Dedifferentiated amniotic fluid mesenchymal stem cell (primary cell): ENCODE results near the gene ZBTB43.
A peak's percentile ranks its signal among the peaks of the same experiment; 100 is the strongest.

ENCODE experiments used
- DNase-seq: peaks from one replicate; pipeline ENCODE4 v3.0.0-alpha.2; 2016; ENCODE audit errors: extremely low spot score

ZBTB43 gene

GRCh38 chr9:126857261-126857960 lies 52.6 kb downstream of the ZBTB43 start:
- no peak for DNase-seq

GRCh38 chr9:126859111-126859510 lies 54.3 kb downstream of the ZBTB43 start:
- DNase-seq = no peak

- no peak for DNase-seq
Observed at GRCh38 chr9:126860077-126860756, 55.4 kb downstream of the ZBTB43 start, which contains the start of gene ZBTB34. Gene ZBTB34, plus strand, starts transcription at chr9:126860639. Its CDS starts 18,761 bp downstream, at chr9:126879400.

- no peak for DNase-seq
Observed at GRCh38 chr9:126860757-126861466, 56.1 kb downstream of the ZBTB43 start.

DNA sequence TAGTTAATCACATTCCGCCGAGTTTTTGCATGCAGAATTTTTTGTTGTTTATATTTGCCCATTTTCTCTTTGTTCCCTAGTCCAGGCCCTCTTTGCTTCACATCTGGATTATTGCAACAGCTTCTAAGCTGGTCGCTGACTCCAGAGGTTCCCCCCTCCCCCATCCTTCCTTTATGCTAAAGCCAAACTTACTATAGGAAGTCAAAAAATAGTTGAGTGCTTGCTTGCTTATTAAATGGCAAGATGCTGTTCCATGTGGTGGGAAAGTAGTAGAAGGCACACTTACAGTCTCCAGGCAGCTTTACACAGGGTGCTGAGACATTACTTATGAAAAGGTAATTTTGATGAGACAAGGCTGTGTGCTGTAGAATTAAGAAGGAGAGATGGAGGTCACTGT lies 56.9 kb downstream of the ZBTB43 start:
- DNase-seq = peak; percentile 25

GRCh38 chr9:126862104-126862761 lies 57.4 kb downstream of the ZBTB43 start:
- no peak for DNase-seq

DNA sequence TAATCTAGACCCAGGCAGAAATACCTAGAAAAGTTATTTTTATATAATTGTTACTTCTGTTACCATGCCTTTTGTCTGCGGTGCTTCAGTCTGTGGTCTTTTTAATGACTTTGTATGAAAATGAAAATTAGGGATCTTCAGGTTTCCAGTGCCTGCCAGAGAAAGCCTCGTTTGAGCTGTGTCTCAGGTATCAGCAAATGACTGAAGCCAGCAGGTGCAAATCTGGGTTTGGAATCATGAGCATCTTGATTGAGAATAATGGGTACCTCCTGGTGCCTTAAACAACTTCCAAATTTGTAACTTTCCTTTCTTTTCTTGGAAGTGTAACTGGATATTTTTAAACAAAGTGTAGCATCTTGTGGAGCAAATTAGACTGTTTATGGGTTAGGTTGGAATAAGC lies 59.9 kb downstream of the ZBTB43 start:
- no peak for DNase-seq

DNA sequence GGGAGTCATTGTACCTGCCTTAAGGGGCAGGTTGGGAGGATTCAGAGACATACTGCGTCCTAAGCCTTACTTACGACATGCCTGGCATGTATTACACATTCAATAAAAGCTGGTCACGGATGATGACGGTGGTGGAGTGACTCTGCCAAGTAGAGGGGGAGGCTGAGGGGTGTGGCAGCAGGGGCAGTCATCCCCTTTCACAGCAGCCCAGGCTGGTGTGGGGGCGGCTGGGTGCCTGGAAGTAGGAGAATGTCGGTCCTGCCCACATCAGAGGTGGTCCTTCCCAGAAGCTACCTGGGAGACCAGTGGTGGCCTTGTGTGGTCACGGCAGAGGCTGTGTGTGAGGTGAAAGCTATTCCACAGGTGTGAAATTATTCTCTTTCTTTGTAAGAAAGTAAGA lies 64.5 kb downstream of the ZBTB43 start:
- no peak for DNase-seq

DNA sequence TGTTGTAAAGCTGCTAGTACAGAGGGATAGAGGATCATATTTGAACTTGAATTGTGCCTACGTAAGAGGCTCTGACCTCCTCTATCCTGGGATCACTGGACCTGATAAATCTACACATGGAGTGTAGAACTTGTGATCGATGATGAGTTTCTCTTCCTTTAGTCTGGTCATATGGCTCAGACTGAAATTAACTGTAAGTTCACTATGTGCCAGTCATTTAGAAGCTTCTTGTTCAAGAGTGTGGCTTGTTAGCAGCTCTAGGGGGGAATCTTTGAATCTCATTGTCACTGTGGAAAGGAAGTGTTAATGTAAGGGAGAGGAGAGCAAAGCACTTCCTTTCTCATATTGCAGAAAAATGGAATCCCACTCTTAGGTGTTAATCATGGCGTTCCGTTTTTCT lies 67.7 kb downstream of the ZBTB43 start:
- DNase-seq = no peak

DNA sequence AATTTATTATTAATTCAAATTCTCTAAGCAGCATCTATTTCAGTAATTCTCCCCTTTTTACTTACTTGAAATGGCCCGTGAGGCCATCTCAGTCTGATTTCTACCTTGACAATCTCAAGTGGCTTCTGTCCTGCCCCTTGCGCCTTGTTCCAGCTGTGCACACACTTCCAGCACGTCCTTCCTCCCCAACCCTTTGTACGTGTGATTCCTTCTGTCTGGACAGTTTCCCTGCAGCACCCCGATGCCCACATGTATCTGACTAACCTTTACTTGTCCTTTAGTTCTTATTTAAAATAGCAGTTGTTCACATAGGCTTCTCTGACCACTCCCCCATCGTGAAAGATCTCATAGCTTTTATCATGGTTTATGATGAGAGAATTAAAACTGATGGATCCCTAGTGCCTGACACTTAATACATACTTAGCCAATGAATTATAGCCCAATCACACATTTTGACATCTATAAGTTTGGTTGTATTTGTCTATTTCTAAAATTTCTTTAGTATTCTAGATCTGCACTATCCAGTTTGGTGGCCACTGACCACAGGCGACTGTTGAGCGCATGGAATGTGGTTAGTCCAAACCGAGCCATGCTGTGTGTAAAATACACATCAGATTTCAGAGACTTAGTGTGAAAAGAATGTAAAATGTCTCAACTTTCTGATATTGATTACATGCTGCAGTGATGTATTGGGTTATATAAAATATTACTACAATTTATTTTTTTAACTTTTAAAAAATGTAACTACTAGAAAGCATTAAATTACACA lies 69.9 kb downstream of the ZBTB43 start:
- no peak for DNase-seq

DNA sequence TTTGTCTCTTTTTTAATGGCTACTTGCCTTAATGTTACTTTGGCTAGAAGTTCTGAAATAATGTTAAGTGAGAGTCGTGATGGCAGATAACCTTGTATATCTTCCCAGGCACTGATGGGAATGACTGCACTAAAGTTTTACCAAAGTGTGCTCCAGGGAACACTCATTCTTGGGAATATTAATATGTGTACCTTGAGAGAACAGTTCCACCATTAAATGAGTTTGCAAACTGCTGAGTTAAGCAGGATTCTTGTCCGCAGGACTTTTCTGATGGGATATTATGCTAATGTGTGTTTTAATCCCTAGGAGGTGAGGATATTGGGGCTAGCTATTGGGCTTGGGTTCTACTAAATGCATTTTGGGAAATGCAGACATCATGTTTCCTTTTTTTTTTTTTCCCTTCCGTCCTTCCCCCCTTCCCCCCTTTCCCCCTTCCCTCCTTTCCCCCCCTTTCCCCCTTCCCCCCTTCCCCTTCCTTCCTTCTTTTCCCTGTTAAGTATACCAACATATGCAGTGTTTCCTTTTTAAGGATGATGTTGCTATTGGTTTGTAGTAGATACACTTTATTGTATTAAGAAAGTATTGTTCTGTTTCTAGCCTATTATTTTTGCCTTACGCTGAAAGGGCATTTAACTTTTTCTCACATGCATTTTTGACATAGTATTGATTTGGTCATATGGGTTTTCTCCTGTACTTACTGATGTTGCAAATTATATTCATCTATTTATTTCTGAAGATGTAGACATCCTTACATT lies 71.1 kb downstream of the ZBTB43 start:
- no peak for DNase-seq

DNA sequence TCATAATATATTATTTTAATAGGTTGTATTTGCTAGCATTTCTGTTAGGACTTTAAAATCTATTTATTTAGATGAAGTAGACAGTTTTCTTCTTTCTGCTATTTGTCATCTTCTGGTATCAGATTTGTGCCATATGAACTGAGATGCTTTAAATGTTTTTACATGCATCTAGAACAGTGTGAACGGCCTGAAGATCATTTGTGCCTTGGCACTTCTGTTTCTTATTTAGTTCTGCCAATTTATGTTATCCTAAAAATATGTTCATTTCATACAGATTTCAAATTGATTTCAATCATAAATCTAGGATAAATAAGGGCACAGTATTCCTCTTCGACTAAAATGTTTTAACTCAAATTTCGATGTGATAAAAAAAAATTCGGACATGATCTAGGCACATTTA lies 71.7 kb downstream of the ZBTB43 start:
- DNase-seq = no peak

DNA sequence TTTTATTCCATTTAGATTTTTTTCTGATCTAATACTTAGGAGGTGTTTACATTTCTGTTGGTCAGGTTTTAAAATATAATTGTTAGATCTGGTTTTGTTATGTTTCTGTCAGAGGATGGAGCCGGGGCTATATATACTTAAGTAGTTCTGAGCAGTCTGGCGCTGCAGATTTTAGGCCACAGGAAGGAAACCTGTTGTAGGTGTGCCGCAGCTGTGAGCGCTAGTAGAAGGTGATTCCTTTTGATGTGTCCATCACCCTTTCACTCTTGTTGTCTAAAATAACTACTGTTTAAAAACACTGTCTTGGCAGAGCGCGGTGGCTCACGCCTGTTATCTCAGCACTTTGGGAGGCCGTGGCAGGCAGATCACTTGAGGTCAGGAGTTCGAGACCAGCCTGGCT lies 72.6 kb downstream of the ZBTB43 start:
- no peak for DNase-seq

GRCh38 chr9:126879288-126879687 lies 74.4 kb downstream of the ZBTB43 start:
- DNase-seq = no peak

- DNase-seq = no peak
Observed at GRCh38 chr9:126880226-126880946, 75.5 kb downstream of the ZBTB43 start.

DNA sequence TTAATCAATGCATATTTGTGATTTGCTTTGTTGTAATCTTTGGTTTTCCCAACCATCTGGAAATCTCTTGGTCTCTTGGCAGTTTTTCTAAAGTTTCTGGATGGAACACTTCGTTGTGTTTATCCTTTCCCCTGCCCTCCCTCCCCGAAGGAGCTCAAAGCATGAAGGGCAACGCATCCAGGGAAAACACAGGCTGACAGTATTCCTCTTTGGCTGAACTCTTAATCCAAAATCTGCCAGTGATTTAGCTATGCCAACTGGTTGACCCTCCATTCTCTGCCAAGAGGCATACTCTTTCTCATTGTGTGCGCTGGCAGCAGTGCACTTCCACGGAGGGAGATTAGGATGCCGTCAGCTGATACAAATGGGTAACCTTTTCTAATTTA lies 76.1 kb downstream of the ZBTB43 start:
- DNase-seq = no peak

GRCh38 chr9:126882746-126883145 lies 77.9 kb downstream of the ZBTB43 start:
- no peak for DNase-seq

GRCh38 chr9:126883636-126884035 lies 78.8 kb downstream of the ZBTB43 start:
- DNase-seq = no peak

DNA sequence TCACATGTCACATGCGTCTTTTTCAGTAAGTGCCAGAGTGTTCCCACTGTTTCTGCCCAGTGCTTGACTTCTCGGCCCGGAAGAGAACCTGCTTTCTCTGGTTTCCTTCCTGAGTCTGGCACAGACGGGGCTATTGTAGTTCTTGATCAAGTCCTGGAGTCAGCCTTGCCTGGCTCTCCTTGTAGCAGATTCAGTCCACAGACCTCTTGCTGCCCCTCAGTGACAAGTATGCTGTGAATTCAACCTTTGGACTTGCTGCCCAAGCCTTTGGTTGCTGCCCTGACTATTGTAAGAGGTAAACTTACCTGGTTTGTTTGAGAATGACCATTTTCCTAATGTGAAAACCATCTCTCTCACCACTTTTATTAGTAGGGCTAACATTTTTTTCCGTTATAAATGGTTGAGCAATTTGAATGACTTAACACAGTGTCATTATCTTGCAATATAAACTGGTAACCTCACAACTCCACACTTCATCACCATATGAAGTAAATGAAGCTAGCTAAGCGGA lies 80.3 kb downstream of the ZBTB43 start:
- DNase-seq = no peak
